K562 (cell line): ENCODE data around the gene CACYBP. TPM values are rescaled to one million over a fixed set of nuclear protein-coding genes. Genes with fewer than 3 reads are reported as not detected.
A peak's percentile ranks its signal among the peaks of the same experiment; 100 is the strongest.

ENCODE experiments used
- ARID1B ChIP-seq: fragments of 450-650 bp; IDR thresholded peaks from 2 replicates; pipeline ENCODE4 v1.6.1; 2016; ENCODE audit warnings: antibody characterized with exemption, mild to moderate bottlenecking, inconsistent platforms
- ARID2 ChIP-seq: fragments of 450-650 bp; IDR thresholded peaks from 2 replicates; pipeline ENCODE4 v1.6.1; 2017; ENCODE audit warnings: antibody characterized with exemption, mild to moderate bottlenecking
- FOXA3 ChIP-seq, 2 experiments: fragments of 450-650 bp in 1 of 2; sonication (generic) in 1 of 2; formaldehyde crosslinking; IDR thresholded peaks in 1 of 2; conservative IDR thresholded peaks in 1 of 2; 2 replicates each; pipeline versions ENCODE4 v1.4.0 to v1.8.0; 2020 to 2022; ENCODE audit warnings: mild to moderate bottlenecking in 2 of 2, missing genetic modification reagents in 1 of 2
- GABPA ChIP-seq: fragments of 200-800 bp; sonication (Bioruptor generic); conservative IDR thresholded peaks from 2 replicates; pipeline ENCODE4 v1.6.1; 2016; ENCODE audit warnings: low read depth, missing genetic modification characterization, missing compliant biosample characterization
- HDAC3 ChIP-seq: fragments of 450-650 bp; IDR thresholded peaks from 2 replicates; pipeline ENCODE4 v1.6.1; 2018; ENCODE audit warnings: borderline replicate concordance, mild to moderate bottlenecking, moderate library complexity; ENCODE audit not compliant: partially characterized antibody
- HMG20A ChIP-seq: fragments of 450-650 bp; formaldehyde crosslinking; conservative IDR thresholded peaks from 2 replicates; pipeline ENCODE4 v1.4.0; 2020; ENCODE audit warnings: mild to moderate bottlenecking, mixed read lengths
- MYBL2 ChIP-seq, 2 experiments: fragments of 450-650 bp in 1 of 2; sonication (generic) in 1 of 2; formaldehyde crosslinking in 1 of 2; IDR thresholded peaks; 2 replicates each; pipeline versions ENCODE4 v1.6.1 to v1.8.1; 2017 to 2022; ENCODE audit warnings: borderline replicate concordance in 1 of 2, inconsistent platforms in 1 of 2, low read depth in 1 of 2, mild to moderate bottlenecking in 1 of 2, missing genetic modification reagents in 1 of 2, moderate library complexity in 1 of 2
- MYC ChIP-seq, 2 experiments: fragments of 250-450 bp in 1 of 2; sonication (Bioruptor Pico) in 1 of 2; IDR thresholded peaks; 2 replicates each; pipeline versions ENCODE4 v1.5.1 to v1.6.1; 2012 to 2021; ENCODE audit warnings: low read depth in 2 of 2, borderline replicate concordance in 1 of 2, improper control_type of control experiment in 1 of 2, low read length in 1 of 2, mild to moderate bottlenecking in 1 of 2, moderate library complexity in 1 of 2
- POLR2AphosphoS5 ChIP-seq: IDR thresholded peaks from 2 replicates; pipeline ENCODE4 v1.6.1; 2011; ENCODE audit warnings: mild to moderate bottlenecking, low read depth, low read length, moderate library complexity; ENCODE audit not compliant: control insufficient read depth, insufficient read depth
- PRPF4 ChIP-seq: fragments of 200-400 bp; formaldehyde crosslinking; IDR thresholded peaks from one replicate; pipeline ENCODE4 v1.6.1; 2017; ENCODE audit warnings: low read length, low read depth, mild to moderate bottlenecking; ENCODE audit not compliant: insufficient read depth, poor library complexity, severe bottlenecking
- PTTG1 ChIP-seq: fragments of 450-650 bp; IDR thresholded peaks from 2 replicates; pipeline ENCODE4 v1.6.1; 2016; ENCODE audit warnings: low read depth, mild to moderate bottlenecking, missing genetic modification characterization, missing compliant biosample characterization
- SPI1 ChIP-seq: IDR thresholded peaks from 2 replicates; pipeline ENCODE4 v1.6.1; 2011; ENCODE audit warnings: low read depth, low read length, control low read depth, borderline replicate concordance
- TARDBP ChIP-seq: fragments of 450-650 bp; IDR thresholded peaks from 2 replicates; pipeline ENCODE4 v1.6.1; 2016
- TBL1XR1 ChIP-seq, 2 experiments: IDR thresholded peaks; 2 replicates each; pipeline ENCODE4 v1.6.1; 2012; ENCODE audit warnings: improper control_type of control experiment in 2 of 2, low read length in 2 of 2, mild to moderate bottlenecking in 1 of 2
- XRCC3 ChIP-seq: fragments of 450-650 bp; IDR thresholded peaks from 2 replicates; pipeline ENCODE4 v1.6.1; 2017; ENCODE audit warnings: mild to moderate bottlenecking, moderate library complexity
- ZKSCAN3 ChIP-seq: fragments of 250-450 bp; sonication (Bioruptor Pico); IDR thresholded peaks from 2 replicates; pipeline ENCODE4 v1.4.0; 2020
- ZNF12 ChIP-seq: sonication (generic); formaldehyde crosslinking; IDR thresholded peaks from 2 replicates; pipeline ENCODE4 v1.4.0; 2020; ENCODE audit warnings: mild to moderate bottlenecking, missing genetic modification reagents
- ZNF133 ChIP-seq: fragments of 250-450 bp; sonication (Bioruptor Pico); IDR thresholded peaks from 2 replicates; pipeline ENCODE4 v1.4.0; 2020; ENCODE audit warnings: mild to moderate bottlenecking
- ZNF354B ChIP-seq: fragments of 250-450 bp; sonication (Bioruptor Pico); IDR thresholded peaks from 2 replicates; pipeline ENCODE4 v1.4.0; 2020
- ZNF507 ChIP-seq: conservative IDR thresholded peaks from 2 replicates; pipeline ENCODE4 v1.6.1; 2017; ENCODE audit warnings: missing genetic modification characterization, missing compliant biosample characterization
- ZNF717 ChIP-seq: fragments of 250-450 bp; sonication (Bioruptor Pico); IDR thresholded peaks from 2 replicates; pipeline ENCODE4 v1.5.0; 2021
- ZNF75A ChIP-seq: fragments of 450-650 bp; formaldehyde crosslinking; IDR thresholded peaks from 2 replicates; pipeline ENCODE4 v1.4.0; 2020; ENCODE audit warnings: mild to moderate bottlenecking
- ZNF764 ChIP-seq: fragments of 250-450 bp; sonication (Bioruptor Pico); IDR thresholded peaks from 2 replicates; pipeline ENCODE4 v1.4.0; 2020; ENCODE audit warnings: low read depth, mild to moderate bottlenecking, moderate library complexity
- polyA plus RNA-seq, 8 experiments: library from polyadenylated mRNA; depleted of rRNA in 4 of 8; stranded (reverse) in 5 of 8; unstranded in 3 of 8; fragments of >200 nt; fragmentation: Nextera tagmentation in 2 of 8; fragmentation: Illumina TruSeq in 1 of 8; extraction: Ambion mirVana in 2 of 8; extraction: Trizol in 1 of 8; gene quantifications; 2 replicates each; pipeline versions ENCODE4 v1.2.1 to v1.2.3, GENCODE V29; 2011 to 2014; ENCODE audit warnings: inconsistent platforms in 1 of 8, missing spikeins in 1 of 8
- total RNA-seq, 7 experiments: library from RNA; depleted of rRNA in 6 of 7; stranded (reverse); fragments of >200 nt in 6 of 7; fragmentation: Illumina TruSeq in 2 of 7; extraction: Trizol in 2 of 7; gene quantifications; 2 replicates each; pipeline versions ENCODE4 v1.2.1 to v1.2.3, GENCODE V29; 2011 to 2021; ENCODE audit warnings: low replicate concordance in 1 of 7
- TF ChIP-seq, protein P1 (sequence below), 2 experiments: fragments of 150-350 bp in 1 of 2; IDR thresholded peaks; 2 replicates each; pipeline ENCODE4 v1.6.1; 2012 to 2016; ENCODE audit warnings: low read depth in 2 of 2, low read length in 2 of 2, mild to moderate bottlenecking in 1 of 2, moderate library complexity in 1 of 2
- TF ChIP-seq, protein P2 (sequence below): sonication (generic); IDR thresholded peaks from 2 replicates; pipeline ENCODE4 v1.6.1; 2016

Gene CACYBP
- total and polyA plus RNA-seq, 9 of the 15 experiments (the other 6 are each of a cell fraction or from before 2014, with no cell fraction given) = 147 to 1,576 (median 488) TPM

DNA sequence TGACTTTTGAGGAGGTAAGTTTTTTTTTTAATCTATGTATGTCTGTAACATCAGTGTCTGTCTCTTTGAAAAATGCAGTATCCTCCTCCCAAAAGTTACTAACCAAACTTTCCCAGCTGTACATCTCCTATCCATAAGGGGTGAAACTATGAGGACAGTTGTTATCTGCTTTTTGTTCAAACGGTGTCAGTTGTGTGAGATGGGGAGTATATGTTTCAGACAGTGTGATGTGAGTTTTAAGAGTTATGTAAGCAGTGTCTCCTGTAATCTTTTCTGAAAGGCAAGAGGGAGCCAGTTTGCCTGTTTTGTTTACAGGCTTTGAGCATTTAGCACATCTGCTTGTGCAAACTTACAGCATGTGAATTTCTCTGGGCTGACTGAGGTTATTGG is 34.8 kb upstream of the CACYBP start (continued):
- TF ChIP-seq ZNF75A (CRISPR knock-in tag) = 0 out of 2 replicates have a peak, but pooled peaks have one; percentile 28
- no peak for TF ChIP-seq MYC (IDR thresholded peaks at IDR 0.05; ENCODE audit: low read depth, low read length)
- TF ChIP-seq MYC (CRISPR knock-in tag; IDR thresholded peaks at IDR 0.05; ENCODE audit: borderline replicate concordance, low read depth) = no peak
- TF ChIP-seq SPI1 = no peak
- TF ChIP-seq ZNF507 (tag) = no peak
- TF ChIP-seq ZNF764 (CRISPR knock-in tag) = no peak
- TF ChIP-seq HMG20A (CRISPR knock-in tag) = no peak
- TF ChIP-seq GABPA (tag) = peak; percentile 30; the same call in 1 of the 2 replicates
- peak; percentile 39 for TF ChIP-seq HDAC3
- no peak for TF ChIP-seq ZNF354B (CRISPR knock-in tag)
- 0 out of 4 replicates have a peak, but pooled peaks of 1 of the 2 experiments have one; percentile 26 for TF ChIP-seq TBL1XR1 (IDR thresholded peaks at IDR 0.05; ENCODE audit: low read length in 2 of 2)
- TF ChIP-seq FOXA3 (CRISPR knock-in tag; conservative IDR thresholded peaks at IDR 0.05 in 1 of 2, IDR thresholded peaks at IDR 0.05 in 1 of 2) = 0 out of 4 replicates have a peak, but pooled peaks of 1 of the 2 experiments have one; percentile 32
- TF ChIP-seq TARDBP = no peak
- no peak for TF ChIP-seq XRCC3
- TF ChIP-seq ZNF12 (CRISPR knock-in tag) = no peak
- TF ChIP-seq, protein P1, sequence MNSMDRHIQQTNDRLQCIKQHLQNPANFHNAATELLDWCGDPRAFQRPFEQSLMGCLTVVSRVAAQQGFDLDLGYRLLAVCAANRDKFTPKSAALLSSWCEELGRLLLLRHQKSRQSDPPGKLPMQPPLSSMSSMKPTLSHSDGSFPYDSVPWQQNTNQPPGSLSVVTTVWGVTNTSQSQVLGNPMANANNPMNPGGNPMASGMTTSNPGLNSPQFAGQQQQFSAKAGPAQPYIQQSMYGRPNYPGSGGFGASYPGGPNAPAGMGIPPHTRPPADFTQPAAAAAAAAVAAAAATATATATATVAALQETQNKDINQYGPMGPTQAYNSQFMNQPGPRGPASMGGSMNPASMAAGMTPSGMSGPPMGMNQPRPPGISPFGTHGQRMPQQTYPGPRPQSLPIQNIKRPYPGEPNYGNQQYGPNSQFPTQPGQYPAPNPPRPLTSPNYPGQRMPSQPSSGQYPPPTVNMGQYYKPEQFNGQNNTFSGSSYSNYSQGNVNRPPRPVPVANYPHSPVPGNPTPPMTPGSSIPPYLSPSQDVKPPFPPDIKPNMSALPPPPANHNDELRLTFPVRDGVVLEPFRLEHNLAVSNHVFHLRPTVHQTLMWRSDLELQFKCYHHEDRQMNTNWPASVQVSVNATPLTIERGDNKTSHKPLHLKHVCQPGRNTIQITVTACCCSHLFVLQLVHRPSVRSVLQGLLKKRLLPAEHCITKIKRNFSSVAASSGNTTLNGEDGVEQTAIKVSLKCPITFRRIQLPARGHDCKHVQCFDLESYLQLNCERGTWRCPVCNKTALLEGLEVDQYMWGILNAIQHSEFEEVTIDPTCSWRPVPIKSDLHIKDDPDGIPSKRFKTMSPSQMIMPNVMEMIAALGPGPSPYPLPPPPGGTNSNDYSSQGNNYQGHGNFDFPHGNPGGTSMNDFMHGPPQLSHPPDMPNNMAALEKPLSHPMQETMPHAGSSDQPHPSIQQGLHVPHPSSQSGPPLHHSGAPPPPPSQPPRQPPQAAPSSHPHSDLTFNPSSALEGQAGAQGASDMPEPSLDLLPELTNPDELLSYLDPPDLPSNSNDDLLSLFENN (IDR thresholded peaks at IDR 0.05; ENCODE audit: low read depth in 2 of 2, low read length in 2 of 2) = no peak
- TF ChIP-seq MYBL2 (IDR thresholded peaks at IDR 0.05; ENCODE audit: low read depth) = 0 out of 2 replicates have a peak, but pooled peaks have one; percentile 26
- no peak for TF ChIP-seq MYBL2 (CRISPR knock-in tag; IDR thresholded peaks at IDR 0.05; ENCODE audit: borderline replicate concordance)
- TF ChIP-seq ZNF133 (CRISPR knock-in tag) = no peak
- no peak for TF ChIP-seq PRPF4
- TF ChIP-seq, protein P2, sequence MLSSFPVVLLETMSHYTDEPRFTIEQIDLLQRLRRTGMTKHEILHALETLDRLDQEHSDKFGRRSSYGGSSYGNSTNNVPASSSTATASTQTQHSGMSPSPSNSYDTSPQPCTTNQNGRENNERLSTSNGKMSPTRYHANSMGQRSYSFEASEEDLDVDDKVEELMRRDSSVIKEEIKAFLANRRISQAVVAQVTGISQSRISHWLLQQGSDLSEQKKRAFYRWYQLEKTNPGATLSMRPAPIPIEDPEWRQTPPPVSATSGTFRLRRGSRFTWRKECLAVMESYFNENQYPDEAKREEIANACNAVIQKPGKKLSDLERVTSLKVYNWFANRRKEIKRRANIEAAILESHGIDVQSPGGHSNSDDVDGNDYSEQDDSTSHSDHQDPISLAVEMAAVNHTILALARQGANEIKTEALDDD = no peak
- no peak for TF ChIP-seq ZKSCAN3
- no peak for TF ChIP-seq ARID2
- no peak for TF ChIP-seq POLR2AphosphoS5
- TF ChIP-seq ZNF717 (CRISPR knock-in tag) = no peak
- no peak for TF ChIP-seq PTTG1 (tag)
- no peak for TF ChIP-seq ARID1B
